ENCODE measurements around the gene ANKS1A. TPM values are rescaled to one million over a fixed set of nuclear protein-coding genes. Genes with fewer than 3 reads are reported as not detected.

ANKS1A gene
- total and polyA plus RNA-seq, 5 donors from 2014 or later: 1.4 to 10.6 (median 1.5) TPM

DNA sequence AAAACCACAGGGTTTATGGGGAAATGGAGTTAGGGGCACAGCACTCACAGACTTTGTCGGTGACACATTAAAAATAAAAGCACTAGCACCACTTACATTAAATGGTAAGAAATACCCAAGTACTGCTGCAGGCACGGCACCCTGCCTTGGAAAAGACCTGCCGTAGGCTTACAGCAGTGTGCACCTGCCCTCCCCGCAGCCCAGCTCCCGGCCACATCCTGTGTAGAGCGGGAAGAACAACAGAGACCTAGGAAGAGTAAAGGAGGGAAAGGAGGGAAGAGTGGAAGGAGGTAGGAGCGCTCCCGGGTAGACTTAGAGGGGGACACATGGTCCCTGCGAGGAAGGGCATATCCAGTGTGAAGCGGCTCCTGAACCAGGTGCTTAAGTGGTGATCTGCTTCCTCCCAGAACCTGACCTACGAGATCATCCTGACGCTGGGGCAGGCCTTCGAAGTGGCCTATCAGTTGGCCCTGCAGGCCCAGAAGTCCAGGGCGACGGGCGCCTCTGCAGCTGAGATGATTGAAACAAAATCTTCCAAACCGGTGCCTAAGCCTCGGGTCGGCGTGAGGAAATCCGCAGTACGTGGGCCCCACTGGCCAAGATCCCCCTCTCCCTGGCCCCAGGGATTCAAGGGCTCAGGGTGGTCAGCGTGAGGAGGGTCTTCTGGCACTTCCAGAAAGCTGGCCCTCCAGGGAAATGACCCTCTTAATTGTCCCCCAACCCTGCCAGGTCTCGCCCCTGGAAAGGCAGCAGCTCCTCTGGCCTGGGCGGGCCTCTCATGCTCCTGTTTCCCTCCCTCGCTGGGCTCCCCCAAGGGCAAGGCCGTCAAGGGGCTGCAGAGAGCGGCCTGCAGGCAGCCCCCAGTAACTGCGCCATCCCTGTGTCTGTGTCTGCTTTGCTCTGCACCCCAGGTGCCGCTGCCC, 196.6 kb downstream of the ANKS1A start:
- Mint-ChIP-seq H3K9me3 (no peaks in the 10 kb centered on the region), H3K27ac (no peak overlapping the region), H3K4me3 (no peak overlapping the region), H3K36me3 (peaks cover 52% of the 10 kb centered on the region), H3K27me3 (no peaks in the 10 kb centered on the region), H3K4me1 (peaks cover 0 to 2% (median 0%) of the 10 kb centered on the region in 4 donors)
- ATAC-seq (ENCODE audit: low read depth in 2 of 2) (no peak), DNase-seq (no peak)
- Histone ChIP-seq H3K9me3 (ENCODE audit: control insufficient read depth in 2 of 2, low read length in 2 of 2) (no peaks in the 10 kb centered on the region), H3K27me3 (ENCODE audit: control insufficient read depth, insufficient read depth, low read length) (no peaks in the 10 kb centered on the region), H3K27ac (ENCODE audit: insufficient read depth, low read length, poor library complexity, severe bottlenecking) (no peak overlapping the region), H3K4me3 (ENCODE audit: low read depth, low read length) (no peak overlapping the region), H3K36me3 (ENCODE audit: control insufficient read depth, insufficient read depth, low read length) (peaks cover 33% of the 10 kb centered on the region), H3K4me1 (ENCODE audit: control insufficient read depth, insufficient read depth, low read length, poor library complexity, severe bottlenecking) (no peaks in the 10 kb centered on the region)

- no peak for ATAC-seq (ENCODE audit: low read depth in 2 of 2)
- Histone ChIP-seq H3K27me3 (ENCODE audit: control insufficient read depth, insufficient read depth, low read length) (no peaks in the 10 kb centered on the region), H3K36me3 (ENCODE audit: control insufficient read depth, insufficient read depth, low read length) (peaks cover 33% of the 10 kb centered on the region), H3K4me1 (ENCODE audit: control insufficient read depth, insufficient read depth, low read length, poor library complexity, severe bottlenecking) (no peaks in the 10 kb centered on the region), H3K27ac (ENCODE audit: insufficient read depth, low read length, poor library complexity, severe bottlenecking) (no peak overlapping the region), H3K4me3 (ENCODE audit: low read depth, low read length) (no peak overlapping the region), H3K9me3 (ENCODE audit: control insufficient read depth in 2 of 2, low read length in 2 of 2) (no peaks in the 10 kb centered on the region)
- peaks cover 0 to 2% (median 0%) of the 10 kb centered on the region in 4 donors for H3K4me1 Mint-ChIP-seq
- peaks cover 55% of the 10 kb centered on the region for H3K36me3 Mint-ChIP-seq
- H3K27ac Mint-ChIP-seq: no peak overlapping the region
- peaks cover 3% of the 10 kb centered on the region for H3K27me3 Mint-ChIP-seq
- DNase-seq: no peak
- no peak overlapping the region for H3K4me3 Mint-ChIP-seq
- no peaks in the 10 kb centered on the region for H3K9me3 Mint-ChIP-seq
Measured at GRCh38 chr6:35086282-35086632, 197.2 kb downstream of the ANKS1A start.

GRCh38 chr6:35086636-35087360, 197.7 kb downstream of the ANKS1A start:
- ATAC-seq (ENCODE audit: low read depth in 2 of 2) (no peak), DNase-seq (no peak)
- Histone ChIP-seq H3K27ac (ENCODE audit: insufficient read depth, low read length, poor library complexity, severe bottlenecking) (no peak overlapping the region), H3K4me1 (ENCODE audit: control insufficient read depth, insufficient read depth, low read length, poor library complexity, severe bottlenecking) (no peaks in the 10 kb centered on the region), H3K9me3 (ENCODE audit: control insufficient read depth in 2 of 2, low read length in 2 of 2) (no peaks in the 10 kb centered on the region), H3K4me3 (ENCODE audit: low read depth, low read length) (no peak overlapping the region), H3K27me3 (ENCODE audit: control insufficient read depth, insufficient read depth, low read length) (no peaks in the 10 kb centered on the region), H3K36me3 (ENCODE audit: control insufficient read depth, insufficient read depth, low read length) (peaks cover 33% of the 10 kb centered on the region)
- Mint-ChIP-seq H3K36me3 (peaks cover 54% of the 10 kb centered on the region), H3K27me3 (peaks cover 4% of the 10 kb centered on the region), H3K4me1 (no peaks in the 10 kb centered on the region), H3K9me3 (no peaks in the 10 kb centered on the region), H3K4me3 (no peak overlapping the region), H3K27ac (no peak overlapping the region)

DNA sequence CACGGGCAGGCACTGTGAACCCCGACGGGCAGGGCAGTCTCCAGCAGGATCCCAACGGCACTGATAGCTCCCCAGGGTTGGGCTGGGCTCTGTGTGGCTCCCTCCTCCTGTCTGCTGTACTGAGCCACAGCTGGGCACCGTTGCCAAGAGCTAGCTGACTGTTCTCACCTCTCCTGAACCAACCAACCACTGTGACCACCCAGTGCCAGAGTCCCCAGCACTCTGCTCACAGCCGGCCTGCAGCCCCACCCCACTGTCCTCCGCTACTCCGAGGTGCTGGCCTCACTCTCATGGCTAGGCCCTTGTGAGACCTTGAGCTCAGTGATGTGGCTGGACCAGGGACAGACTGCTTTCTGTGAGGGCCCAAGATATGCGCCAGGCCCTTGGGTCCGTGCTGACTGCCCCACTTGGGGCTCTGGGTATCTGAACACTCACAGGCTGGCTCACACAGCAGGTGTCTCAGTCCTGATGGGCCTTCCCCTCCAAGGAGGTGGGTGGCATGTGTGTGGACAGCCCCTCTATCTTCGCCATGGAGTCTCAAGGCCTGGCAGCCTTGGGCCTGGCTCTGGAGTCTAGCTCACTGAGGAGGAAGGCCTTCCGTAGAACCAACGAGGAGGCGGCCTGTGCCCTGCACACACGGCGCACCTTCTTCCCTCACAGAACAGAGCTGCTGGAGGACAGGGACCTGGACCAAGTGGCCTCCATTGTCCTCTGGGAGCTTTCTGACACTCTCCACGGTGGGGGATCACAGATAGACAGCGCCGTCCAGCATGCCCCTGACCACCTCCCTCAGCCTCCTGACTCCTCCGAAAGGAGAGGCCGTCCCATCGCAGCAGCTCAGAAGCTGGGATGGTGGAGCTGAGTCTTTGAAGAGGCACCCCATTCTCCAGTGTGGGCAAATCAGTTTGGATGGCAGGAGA, 198.6 kb downstream of the ANKS1A start:
- H3K4me3 Mint-ChIP-seq: no peak overlapping the region
- no peak for DNase-seq
- no peaks in the 10 kb centered on the region for H3K27me3 ChIP-seq (ENCODE audit: control insufficient read depth, insufficient read depth, low read length)
- no peak overlapping the region for H3K27ac Mint-ChIP-seq
- H3K27ac ChIP-seq (ENCODE audit: insufficient read depth, low read length, poor library complexity, severe bottlenecking): no peak overlapping the region
- no peaks in the 10 kb centered on the region for H3K4me1 ChIP-seq (ENCODE audit: control insufficient read depth, insufficient read depth, low read length, poor library complexity, severe bottlenecking)
- peaks cover 32% of the 10 kb centered on the region for H3K36me3 ChIP-seq (ENCODE audit: control insufficient read depth, insufficient read depth, low read length)
- H3K27me3 Mint-ChIP-seq: peaks cover 4% of the 10 kb centered on the region
- H3K4me1 Mint-ChIP-seq: no peaks in the 10 kb centered on the region
- no peak for ATAC-seq (ENCODE audit: low read depth in 2 of 2)
- no peaks in the 10 kb centered on the region for H3K9me3 ChIP-seq (ENCODE audit: control insufficient read depth in 2 of 2, low read length in 2 of 2)
- H3K36me3 Mint-ChIP-seq: peaks cover 48% of the 10 kb centered on the region
- H3K9me3 Mint-ChIP-seq: no peaks in the 10 kb centered on the region
- H3K4me3 ChIP-seq (ENCODE audit: low read depth, low read length): no peak overlapping the region

DNA sequence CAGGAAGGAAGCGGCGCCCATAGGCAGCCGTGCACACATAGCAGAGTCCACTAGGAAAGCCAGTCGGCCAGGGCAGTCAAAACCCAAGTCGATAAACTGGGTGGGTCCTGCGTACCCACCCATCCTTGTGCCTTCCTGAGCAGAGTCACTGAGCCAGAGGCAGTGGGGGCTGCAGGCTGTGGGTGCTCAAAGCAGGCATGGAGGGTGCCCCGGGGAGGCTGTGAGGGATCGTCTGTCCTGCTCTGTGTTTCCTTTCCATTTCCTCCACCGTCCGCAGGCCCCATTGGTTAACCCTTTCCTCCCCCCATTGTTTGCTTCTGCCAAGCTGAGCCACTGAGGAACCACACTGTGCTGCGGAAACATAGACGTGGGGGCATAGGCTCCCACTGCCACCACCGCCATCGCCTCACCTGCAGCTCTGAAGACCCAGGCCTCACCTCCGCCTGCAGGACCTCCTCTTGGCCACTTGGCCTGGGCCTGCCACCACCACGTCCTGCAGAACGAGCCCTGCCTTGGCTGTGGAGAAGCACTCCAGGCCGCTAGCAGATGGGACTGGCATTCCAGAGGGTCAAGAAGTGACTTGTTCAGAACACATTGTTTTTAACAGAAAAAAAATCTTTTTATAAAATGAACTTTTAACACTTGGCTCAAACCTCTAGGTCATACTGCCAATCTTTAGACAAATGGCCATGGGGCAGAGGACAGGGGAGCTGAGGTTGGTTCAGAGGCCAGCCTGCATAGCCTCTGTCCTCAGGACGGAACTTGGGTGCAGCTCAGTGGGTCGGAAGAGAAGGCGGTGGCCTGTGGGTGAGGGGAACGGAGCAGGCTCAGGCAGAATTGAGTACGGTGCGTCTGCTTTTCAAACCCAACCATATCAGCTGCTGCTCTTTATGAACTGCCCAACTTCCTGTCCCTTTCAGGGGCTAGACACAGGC, 199.5 kb downstream of the ANKS1A start:
- peaks cover 4% of the 10 kb centered on the region for H3K27me3 Mint-ChIP-seq
- H3K4me1 ChIP-seq (ENCODE audit: control insufficient read depth, insufficient read depth, low read length, poor library complexity, severe bottlenecking): no peaks in the 10 kb centered on the region
- no peaks in the 10 kb centered on the region for H3K27me3 ChIP-seq (ENCODE audit: control insufficient read depth, insufficient read depth, low read length)
- peaks cover 25% of the 10 kb centered on the region for H3K36me3 ChIP-seq (ENCODE audit: control insufficient read depth, insufficient read depth, low read length)
- DNase-seq: no peak
- H3K9me3 ChIP-seq (ENCODE audit: control insufficient read depth in 2 of 2, low read length in 2 of 2): no peaks in the 10 kb centered on the region
- no peak overlapping the region for H3K27ac Mint-ChIP-seq
- no peaks in the 10 kb centered on the region for H3K9me3 Mint-ChIP-seq
- H3K36me3 Mint-ChIP-seq: peaks cover 41% of the 10 kb centered on the region
- no peak overlapping the region for H3K4me3 Mint-ChIP-seq
- H3K4me3 ChIP-seq (ENCODE audit: low read depth, low read length): no peak overlapping the region
- no peaks in the 10 kb centered on the region for H3K4me1 Mint-ChIP-seq
- H3K27ac ChIP-seq (ENCODE audit: insufficient read depth, low read length, poor library complexity, severe bottlenecking): no peak overlapping the region
- no peak for ATAC-seq (ENCODE audit: low read depth in 2 of 2)

DNA sequence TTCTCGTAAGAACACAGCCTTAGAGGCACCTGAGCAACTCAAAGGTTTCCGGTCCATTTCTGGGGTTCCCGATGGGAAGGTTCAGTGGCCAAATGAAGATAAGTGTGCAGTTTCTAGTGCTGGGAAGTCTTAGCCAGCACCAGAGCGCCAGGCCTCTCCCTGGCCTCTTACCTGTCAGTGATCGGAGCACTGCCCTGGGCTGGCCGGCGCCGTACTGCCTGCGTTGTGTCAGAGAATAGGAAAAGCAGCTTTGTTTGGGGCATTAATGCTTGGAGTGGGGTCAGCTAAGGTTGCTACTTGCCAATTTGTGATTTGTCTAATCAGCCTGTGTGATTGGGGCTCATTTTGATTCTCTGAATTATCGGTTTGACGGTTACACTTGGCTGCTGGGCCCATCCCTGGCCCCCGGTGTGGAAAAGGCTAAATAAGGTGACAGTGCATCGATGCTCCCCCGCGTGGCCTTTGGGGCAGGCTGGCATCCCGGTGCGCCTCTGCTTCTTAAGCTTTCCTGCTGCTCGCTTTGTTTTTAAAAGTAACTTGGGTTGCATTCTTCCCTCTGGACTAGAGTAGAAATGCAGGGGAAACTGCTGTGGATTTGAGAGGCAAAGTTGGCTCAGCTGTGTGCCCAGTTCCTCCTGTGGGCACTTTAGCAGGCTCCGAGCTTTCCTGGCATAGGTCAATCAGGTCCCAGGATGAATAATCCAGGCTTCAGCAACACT, 200.3 kb downstream of the ANKS1A start:
- no peaks in the 10 kb centered on the region for H3K27me3 ChIP-seq (ENCODE audit: control insufficient read depth, insufficient read depth, low read length)
- DNase-seq (no peak), ATAC-seq (ENCODE audit: low read depth in 2 of 2) (no peak)
- no peak overlapping the region for H3K27ac ChIP-seq (ENCODE audit: insufficient read depth, low read length, poor library complexity, severe bottlenecking)
- Mint-ChIP-seq H3K27ac (no peak overlapping the region), H3K9me3 (no peaks in the 10 kb centered on the region), H3K27me3 (peaks cover 4% of the 10 kb centered on the region), H3K4me3 (no peak overlapping the region), H3K4me1 (no peaks in the 10 kb centered on the region), H3K36me3 (peaks cover 38% of the 10 kb centered on the region)
- no peaks in the 10 kb centered on the region for H3K9me3 ChIP-seq (ENCODE audit: control insufficient read depth in 2 of 2, low read length in 2 of 2)
- H3K4me3 ChIP-seq (ENCODE audit: low read depth, low read length): no peak overlapping the region
- H3K36me3 ChIP-seq (ENCODE audit: control insufficient read depth, insufficient read depth, low read length): peaks cover 25% of the 10 kb centered on the region
- H3K4me1 ChIP-seq (ENCODE audit: control insufficient read depth, insufficient read depth, low read length, poor library complexity, severe bottlenecking): no peaks in the 10 kb centered on the region
